Stimulated activated CD8-positive, alpha-beta memory T cell treated with anti-CD3 and anti-CD28 coated beads, Interleukin-4, amount 100 ng/mL, for 24 hours (primary cell): Measurements from ENCODE around the gene DOHH.
A peak's percentile ranks its signal among the peaks of the same experiment; 100 is the strongest.

Source experiments
- DNase-seq: peaks from one replicate; pipeline ENCODE4 v3.0.0-alpha.2; 2020; ENCODE audit warnings: low read depth

DOHH gene

GRCh38 chr19:3478409-3479176, 21.9 kb downstream of the DOHH start:
- no peak for DNase-seq

- DNase-seq: no peak
Measured at GRCh38 chr19:3477951-3478350, 22.5 kb downstream of the DOHH start.

- no peak for DNase-seq
Measured at GRCh38 chr19:3477506-3477905, 23.0 kb downstream of the DOHH start.

- no peak for DNase-seq
Measured at GRCh38 chr19:3476830-3477229, 23.6 kb downstream of the DOHH start.

- DNase-seq: no peak
Measured at GRCh38 chr19:3475449-3475848, 25.0 kb downstream of the DOHH start.

GRCh38 chr19:3474614-3475013, 25.9 kb downstream of the DOHH start:
- no peak for DNase-seq

GRCh38 chr19:3474010-3474409, 26.5 kb downstream of the DOHH start:
- DNase-seq: no peak

GRCh38 chr19:3471954-3472655, 28.4 kb downstream of the DOHH start:
- peak; percentile 24 for DNase-seq

- DNase-seq: no peak
Measured at GRCh38 chr19:3470500-3471128, 29.9 kb downstream of the DOHH start.

- no peak for DNase-seq
Measured at GRCh38 chr19:3469638-3470499, 30.6 kb downstream of the DOHH start.

- DNase-seq: no peak
Measured at GRCh38 chr19:3468211-3468610, 32.3 kb downstream of the DOHH start.

- no peak for DNase-seq
Measured at GRCh38 chr19:3467437-3468198, 32.9 kb downstream of the DOHH start.

GRCh38 chr19:3466635-3467034, 33.8 kb downstream of the DOHH start:
- DNase-seq: no peak

- DNase-seq: no peak
Measured at GRCh38 chr19:3465552-3465951, 34.9 kb downstream of the DOHH start.

- DNase-seq: no peak
Measured at GRCh38 chr19:3464587-3465235, 35.8 kb downstream of the DOHH start.

- DNase-seq: no peak
Measured at GRCh38 chr19:3463714-3464586, 36.5 kb downstream of the DOHH start.

- no peak for DNase-seq
Measured at GRCh38 chr19:3462991-3463713, 37.3 kb downstream of the DOHH start.

GRCh38 chr19:3459965-3460582, 40.4 kb downstream of the DOHH start:
- no peak for DNase-seq
